Loucy (cell line): ENCODE measurements around the gene LHFPL5.

Experiments
- CTCF ChIP-seq: fragments of 200-600 bp; sonication (generic); conservative IDR thresholded peaks from 2 replicates; pipeline ENCODE4 v1.5.1; 2014; ENCODE audit warnings: mild to moderate bottlenecking, antibody characterized with exemption, low read length
- EZH2phosphoT487 ChIP-seq: fragments of 200-600 bp; IDR thresholded peaks from 2 replicates; pipeline ENCODE4 v1.6.1; 2018; ENCODE audit warnings: antibody characterized with exemption, mild to moderate bottlenecking, moderate library complexity, borderline replicate concordance

GRCh38 chr6:35852994-35853393 is 47.8 kb downstream of the LHFPL5 start:
- TF ChIP-seq CTCF (no peak), EZH2phosphoT487 (no peak)
